HCT116 (cell line): ENCODE results near the gene DAGLB. TPM values are rescaled to one million over a fixed set of nuclear protein-coding genes. Genes with fewer than 3 reads are reported as not detected.

Source experiments
- ATAC-seq: fragments of 200-7000 bp; cut with Tn5 transposase; 2 replicates; pipeline ENCODE4 v1.9.1; 2020; ENCODE audit warnings: mild to moderate bottlenecking, moderate library complexity
- BruUV-seq: library from RNA; stranded (reverse); fragments of 400-500 nt; replicated peaks from 2 replicates; lab custom pipeline; 2021; lab: Mats Ljungman, UMichigan
- CTCF ChIA-PET: fragments of 300-600 bp; sonication (Branson Sonifier 250); formaldehyde crosslinking; loops from one replicate; lab custom pipeline; 2021; ENCODE audit warnings: antibody characterized with exemption; lab: Charles Lee
- POLR2A ChIA-PET: fragments of 300-600, 350-600 bp; sonication (Branson Sonifier 250); formaldehyde crosslinking; loops from one replicate; lab custom pipeline; 2021; ENCODE audit warnings: antibody characterized with exemption; lab: Charles Lee
- RAD21 ChIA-PET, 2 experiments: fragments of 300-600 bp; sonication (Branson Sonifier 250); formaldehyde crosslinking; loops; one replicate each; lab custom pipeline; 2023; ENCODE audit warnings: low total read pairs in 2 of 2; ENCODE audit not compliant: uncharacterized antibody in 2 of 2, unreplicated experiment in 2 of 2, low non-redundant PET in 1 of 2; lab: Charles Lee
- DNase-seq: peaks from one replicate; pipeline ENCODE4 v3.0.0-alpha.2; 2010; ENCODE audit warnings: low read depth, low spot score
- H2AFZ ChIP-seq: fragments of 200-600 bp; shearing (Covaris generic), sonication (generic); 2 replicates; pipeline ENCODE4 v1.6.1; 2017; ENCODE audit warnings: low read depth, mixed run types, mixed read lengths, antibody characterized with exemption, low read length; ENCODE audit not compliant: poor library complexity, severe bottlenecking
- H3K27ac ChIP-seq: 2 replicates; pipeline ENCODE4 v1.5.1; 2012; ENCODE audit warnings: low read depth, low read length
- H3K27me3 ChIP-seq: fragments of 200-600 bp; sonication (generic); 2 replicates; pipeline ENCODE4 v1.6.1; 2016; ENCODE audit warnings: mixed run types, low read length, mixed read lengths; ENCODE audit not compliant: insufficient read depth
- H3K36me3 ChIP-seq, 2 experiments: fragments of 200-500 bp in 1 of 2; fragments of 200-600 bp in 1 of 2; sonication (Bioruptor generic) in 1 of 2; sonication (generic) in 1 of 2; 2 replicates each; pipeline versions ENCODE4 v1.5.1 to v1.6.1; 2014 to 2016; ENCODE audit warnings: low read length in 2 of 2, inconsistent platforms in 1 of 2, mixed read lengths in 1 of 2, mixed run types in 1 of 2; ENCODE audit not compliant: insufficient read depth in 2 of 2, control insufficient read depth in 1 of 2
- H3K4me1 ChIP-seq, 2 experiments: fragments of 200-600 bp in 1 of 2; sonication (generic) in 1 of 2; 2 replicates each; pipeline versions ENCODE4 v1.5.1 to v1.6.1; 2012 to 2017; ENCODE audit warnings: low read length in 2 of 2, inconsistent platforms in 1 of 2, mild to moderate bottlenecking in 1 of 2, mixed read lengths in 1 of 2, mixed run types in 1 of 2, moderate library complexity in 1 of 2; ENCODE audit not compliant: insufficient read depth in 2 of 2, control insufficient read depth in 1 of 2
- H3K4me2 ChIP-seq: fragments of 200-600 bp; sonication (generic); 2 replicates; pipeline ENCODE4 v1.6.1; 2017; ENCODE audit warnings: mixed run types, low read length, mixed read lengths
- H3K4me3 ChIP-seq, 2 experiments: fragments of 200-600 bp in 1 of 2; sonication (generic) in 1 of 2; replicated peaks in 1 of 2; 2 replicates each; pipeline ENCODE4 v1.5.1; 2011 to 2016; ENCODE audit warnings: low read length in 2 of 2, control low read depth in 1 of 2, low read depth in 1 of 2, mild to moderate bottlenecking in 1 of 2, mixed read lengths in 1 of 2, mixed run types in 1 of 2
- H3K79me2 ChIP-seq: fragments of 200-600 bp; sonication (generic); 2 replicates; pipeline ENCODE4 v1.6.1; 2017; ENCODE audit warnings: mild to moderate bottlenecking, mixed run types, low read length, moderate library complexity, mixed read lengths; ENCODE audit not compliant: insufficient read depth
- H3K9ac ChIP-seq: fragments of 200-600 bp; sonication (generic); 2 replicates; pipeline ENCODE4 v1.6.1; 2016; ENCODE audit warnings: low read length, mixed read lengths
- H3K9me2 ChIP-seq: fragments of 200-600 bp; sonication (generic), shearing (Covaris generic); 2 replicates; pipeline ENCODE4 v1.6.1; 2017; ENCODE audit warnings: mixed run types, mild to moderate bottlenecking, moderate library complexity; ENCODE audit not compliant: insufficient read depth
- H3K9me3 ChIP-seq, 2 experiments: fragments of 200-500 bp in 1 of 2; fragments of 200-600 bp in 1 of 2; sonication (Bioruptor generic) in 1 of 2; sonication (generic) in 1 of 2; 2 replicates each; pipeline ENCODE4 v1.6.1; 2014 to 2017; ENCODE audit warnings: low read length in 2 of 2, mixed read lengths in 2 of 2, inconsistent platforms in 1 of 2, low read depth in 1 of 2, mild to moderate bottlenecking in 1 of 2, mixed run types in 1 of 2, moderate library complexity in 1 of 2; ENCODE audit not compliant: control insufficient read depth in 1 of 2, insufficient read depth in 1 of 2
- H4K20me1 ChIP-seq: fragments of 200-600 bp; sonication (generic), shearing (Covaris generic); 2 replicates; pipeline ENCODE4 v1.6.1; 2017; ENCODE audit warnings: mixed run types, mild to moderate bottlenecking, moderate library complexity; ENCODE audit not compliant: insufficient read depth
- ATF3 ChIP-seq: IDR thresholded peaks from 2 replicates; pipeline ENCODE4 v1.6.1; 2012
- CBX3 ChIP-seq: IDR thresholded peaks from 2 replicates; pipeline ENCODE4 v1.6.1; 2012; ENCODE audit warnings: low read depth
- CEBPB ChIP-seq: IDR thresholded peaks from 2 replicates; pipeline ENCODE4 v1.6.1; 2012; ENCODE audit warnings: low read depth
- EGR1 ChIP-seq: IDR thresholded peaks from 2 replicates; pipeline ENCODE4 v1.6.1; 2012; ENCODE audit warnings: low read depth
- ELF1 ChIP-seq: IDR thresholded peaks from 2 replicates; pipeline ENCODE4 v1.6.1; 2012; ENCODE audit warnings: low read depth, borderline replicate concordance
- FOSL1 ChIP-seq: IDR thresholded peaks from 2 replicates; pipeline ENCODE4 v1.6.1; 2012; ENCODE audit warnings: low read depth
- JUND ChIP-seq: IDR thresholded peaks from 2 replicates; pipeline ENCODE4 v1.6.1; 2012
- MAX ChIP-seq: IDR thresholded peaks from 2 replicates; pipeline ENCODE4 v1.6.1; 2012
- RAD21 ChIP-seq: IDR thresholded peaks from 2 replicates; pipeline ENCODE4 v1.6.1; 2012; ENCODE audit warnings: low read depth, mild to moderate bottlenecking
- SIN3A ChIP-seq: IDR thresholded peaks from 2 replicates; pipeline ENCODE4 v1.6.1; 2012; ENCODE audit warnings: low read depth
- SP1 ChIP-seq: IDR thresholded peaks from 2 replicates; pipeline ENCODE4 v1.6.1; 2012; ENCODE audit warnings: low read depth
- TCF7L2 ChIP-seq: IDR thresholded peaks from 2 replicates; pipeline ENCODE4 v1.7.0; 2011; ENCODE audit warnings: borderline replicate concordance, inconsistent platforms; ENCODE audit not compliant: insufficient read depth, insufficient read length; ENCODE audit errors: extremely low read depth
- YY1 ChIP-seq: IDR thresholded peaks from 2 replicates; pipeline ENCODE4 v1.6.1; 2011; ENCODE audit warnings: low read length, low read depth, moderate library complexity, mild to moderate bottlenecking; ENCODE audit not compliant: insufficient replicate concordance; ENCODE audit errors: extremely low read depth
- ZBTB33 ChIP-seq: IDR thresholded peaks from 2 replicates; pipeline ENCODE4 v1.6.1; 2011; ENCODE audit warnings: mild to moderate bottlenecking, low read length, moderate library complexity; ENCODE audit not compliant: insufficient replicate concordance; ENCODE audit errors: extremely low read depth
- ZFX ChIP-seq: fragments of 450-650 bp; IDR thresholded peaks from 2 replicates; pipeline ENCODE4 v1.6.1; 2017
- intact Hi-C: fragments of 100-400 bp; cut with micrococcal nuclease; formaldehyde crosslinking; loops from 2 replicates; pipeline ENCODE4 v1.10.0; 2022
- total RNA-seq: library from RNA; stranded (reverse); gene quantifications from one replicate; pipeline ENCODE4 v1.2.1, GENCODE V29; 2021; ENCODE audit not compliant: unreplicated experiment

Gene DAGLB
- total RNA-seq, 1 experiment from 2014 or later, result 30.2 TPM

GRCh38 chr7:6442114-6442513 is 5.6 kb downstream of the DAGLB start:
- ATAC-seq, result no peak
- no peak for DNase-seq
- H3K4me1 ChIP-seq, result peaks cover 41 to 88% of the 10 kb centered on the region in 2 experiments

More at GRCh38 chr7:6442114-6442513, 5.6 kb downstream of the DAGLB start:
- RAD21 ChIA-PET, result no interaction called here
- Histone ChIP-seq H2AFZ (no peak overlapping the region), H3K36me3 (peaks cover 8 to 37% of the 10 kb centered on the region in 2 experiments; a peak in 3 of 4 replicates), H3K27ac (no peak overlapping the region), H3K27me3 (no peaks in the 10 kb centered on the region), H3K79me2 (peaks cover 86% of the 10 kb centered on the region), H3K4me3 (no peak overlapping the region), H3K9me3 (no peaks in the 10 kb centered on the region), H3K9ac (no peak overlapping the region), H3K9me2 (no peaks in the 10 kb centered on the region), H4K20me1 (peaks cover 4% of the 10 kb centered on the region; the same call in 1 of the 2 replicates), H3K4me2 (no peak overlapping the region)
- BruUV-seq, result no TSS peak
- POLR2A ChIA-PET, result no interaction called here
- no peak for TF ChIP-seq CEBPB
- TF ChIP-seq CBX3, result no peak
- TF ChIP-seq RAD21, result no peak
- TF ChIP-seq MAX, result no peak
- TF ChIP-seq FOSL1, result no peak
- TF ChIP-seq YY1, result no peak
- no peak for TF ChIP-seq TCF7L2
- TF ChIP-seq SP1, result no peak
- no peak for TF ChIP-seq JUND
- no peak for TF ChIP-seq ZFX
- TF ChIP-seq EGR1, result no peak
- TF ChIP-seq SIN3A, result no peak
- TF ChIP-seq ELF1, result no peak
- TF ChIP-seq ZBTB33, result no peak
- TF ChIP-seq ATF3, result no peak
- CTCF ChIA-PET, result no interaction called here
- intact Hi-C loops, result no loop called here
